Measurements from ENCODE around the gene SLCO2B1.

SLCO2B1 gene

DNA sequence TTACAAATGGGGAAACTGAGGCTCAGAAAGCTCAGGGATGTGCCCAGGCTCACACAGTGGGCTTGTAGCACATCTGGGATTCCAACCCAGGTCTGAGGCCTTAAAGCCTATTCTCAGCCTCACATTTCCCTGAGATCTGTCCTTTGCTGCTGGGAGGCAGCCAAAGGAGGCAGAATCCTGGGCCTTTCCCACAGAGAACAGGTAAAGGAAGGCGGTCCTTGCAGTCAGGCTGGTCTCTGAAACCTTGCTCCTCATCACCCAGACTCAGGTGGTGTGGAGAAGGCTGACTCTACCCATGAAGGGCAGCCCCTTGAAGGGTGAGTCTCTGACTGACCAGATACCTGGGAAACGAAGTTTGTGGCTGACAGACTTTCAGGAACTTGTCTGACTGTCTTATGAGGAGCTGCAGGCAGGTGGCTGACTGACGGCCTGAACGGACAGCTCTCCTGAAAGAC, 7.8 kb downstream of the SLCO2B1 start:
- no peak for TF ChIP-seq ZFX (IDR thresholded peaks at IDR 0.05)
- TF ChIP-seq, protein P1, sequence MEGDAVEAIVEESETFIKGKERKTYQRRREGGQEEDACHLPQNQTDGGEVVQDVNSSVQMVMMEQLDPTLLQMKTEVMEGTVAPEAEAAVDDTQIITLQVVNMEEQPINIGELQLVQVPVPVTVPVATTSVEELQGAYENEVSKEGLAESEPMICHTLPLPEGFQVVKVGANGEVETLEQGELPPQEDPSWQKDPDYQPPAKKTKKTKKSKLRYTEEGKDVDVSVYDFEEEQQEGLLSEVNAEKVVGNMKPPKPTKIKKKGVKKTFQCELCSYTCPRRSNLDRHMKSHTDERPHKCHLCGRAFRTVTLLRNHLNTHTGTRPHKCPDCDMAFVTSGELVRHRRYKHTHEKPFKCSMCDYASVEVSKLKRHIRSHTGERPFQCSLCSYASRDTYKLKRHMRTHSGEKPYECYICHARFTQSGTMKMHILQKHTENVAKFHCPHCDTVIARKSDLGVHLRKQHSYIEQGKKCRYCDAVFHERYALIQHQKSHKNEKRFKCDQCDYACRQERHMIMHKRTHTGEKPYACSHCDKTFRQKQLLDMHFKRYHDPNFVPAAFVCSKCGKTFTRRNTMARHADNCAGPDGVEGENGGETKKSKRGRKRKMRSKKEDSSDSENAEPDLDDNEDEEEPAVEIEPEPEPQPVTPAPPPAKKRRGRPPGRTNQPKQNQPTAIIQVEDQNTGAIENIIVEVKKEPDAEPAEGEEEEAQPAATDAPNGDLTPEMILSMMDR (conservative IDR thresholded peaks at IDR 0.05) = no peak
- H3K27ac ChIP-seq = no peak overlapping the region

GRCh38 chr11:75159151-75159953, 8.4 kb downstream of the SLCO2B1 start:
- TF ChIP-seq, protein P1 (conservative IDR thresholded peaks at IDR 0.05) = no peak
- no peak for TF ChIP-seq ZFX (IDR thresholded peaks at IDR 0.05)
- no peak overlapping the region for H3K27ac ChIP-seq

- TF ChIP-seq, protein P1 (conservative IDR thresholded peaks at IDR 0.05) = no peak
- TF ChIP-seq ZFX (IDR thresholded peaks at IDR 0.05) = no peak
- H3K27ac ChIP-seq = no peak overlapping the region
These were observed 9.4 kb downstream of the SLCO2B1 start for GRCh38 chr11:75160220-75160757.

DNA sequence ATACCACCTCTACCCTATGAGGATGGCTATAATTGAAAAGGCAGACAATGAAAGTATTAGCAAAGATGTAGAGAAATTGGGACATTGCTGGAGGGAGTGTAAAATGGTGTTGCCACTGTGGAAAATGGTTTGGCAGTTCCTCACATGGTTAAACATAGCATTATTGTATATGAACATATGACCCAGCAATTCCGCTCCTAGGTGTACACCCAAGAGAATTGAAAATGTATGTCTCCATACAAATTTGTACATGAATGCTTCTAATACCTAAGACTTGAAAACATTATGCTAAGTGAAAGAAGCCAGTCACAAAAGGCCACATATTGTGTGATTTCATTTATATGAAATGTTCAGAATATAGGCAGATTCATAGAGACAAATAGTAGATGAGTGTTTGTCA, 10.0 kb downstream of the SLCO2B1 start:
- TF ChIP-seq, protein P1 (conservative IDR thresholded peaks at IDR 0.05) = no peak
- no peak for TF ChIP-seq ZFX (IDR thresholded peaks at IDR 0.05)

DNA sequence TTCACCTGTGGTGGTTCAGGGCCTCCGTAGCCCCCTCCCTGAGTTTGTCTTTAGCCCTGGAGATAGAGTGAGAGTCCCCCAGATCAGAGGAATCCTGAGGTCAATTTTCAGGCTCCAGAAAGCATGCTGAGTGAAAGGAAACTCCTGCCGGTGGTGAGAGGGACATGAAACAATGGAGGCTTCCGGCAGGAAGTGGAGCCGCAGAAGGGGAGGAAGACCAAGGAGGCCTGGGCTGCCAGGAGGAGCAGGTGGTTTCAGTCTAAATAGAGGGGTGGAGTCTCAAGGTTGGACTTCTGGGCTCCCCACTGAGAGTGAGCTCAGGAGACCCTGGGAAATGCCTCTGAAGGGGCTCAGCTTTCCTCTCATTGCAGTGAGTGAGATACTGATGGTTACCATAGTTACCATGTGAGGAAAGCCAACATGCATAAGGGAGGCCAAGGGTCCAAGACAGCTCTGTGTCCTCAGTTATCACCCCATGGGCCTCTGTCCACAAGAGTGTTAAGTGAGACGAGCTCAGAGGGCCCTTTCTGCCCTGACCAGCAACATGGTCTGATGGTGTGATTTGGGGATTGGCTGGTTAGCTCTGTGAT, 10.7 kb downstream of the SLCO2B1 start:
- no peak overlapping the region for H3K27ac ChIP-seq
- TF ChIP-seq, protein P1 (conservative IDR thresholded peaks at IDR 0.05) = no peak
- no peak for TF ChIP-seq ZFX (IDR thresholded peaks at IDR 0.05)

More for the DNA sequence above, 10.0 kb downstream of the SLCO2B1 start:
- no peak overlapping the region for H3K27ac ChIP-seq

- no peak overlapping the region for H3K27ac ChIP-seq
- TF ChIP-seq, protein P1 (conservative IDR thresholded peaks at IDR 0.05) = no peak
- TF ChIP-seq ZFX (IDR thresholded peaks at IDR 0.05) = no peak
These were observed 12.0 kb downstream of the SLCO2B1 start for GRCh38 chr11:75162954-75163353.

Measured in C4-2B (cell line).